ENCODE measurements around the gene SVOPL. TPM values are rescaled to one million over a fixed set of nuclear protein-coding genes. Genes with fewer than 3 reads are reported as not detected.

Gene SVOPL
- total RNA-seq, 1 experiment from 2014 or later: 1.1 TPM

GRCh38 chr7:138739859-138740258 lies 38.7 kb upstream of the SVOPL start:
- Histone ChIP-seq H2AK5ac (ENCODE audit: insufficient read length, low read length) (no peak overlapping the region), H4K5ac (ENCODE audit: insufficient read length, low read depth, low read length) (no peak overlapping the region), H4K20me1 (ENCODE audit: control insufficient read depth, insufficient read depth, insufficient read length) (no peaks in the 10 kb centered on the region), H3K18ac (ENCODE audit: insufficient read length, low read depth, low read length) (no peak overlapping the region), H3K27me3 (ENCODE audit: insufficient read depth, low read length) (no peaks in the 10 kb centered on the region), H2AFZ (ENCODE audit: low read length) (no peak overlapping the region), H2BK15ac (ENCODE audit: low read depth, low read length) (no peak overlapping the region), H3K9me3 (ENCODE audit: control insufficient read depth, low read depth, low read length) (no peaks in the 10 kb centered on the region), H4K91ac (ENCODE audit: insufficient read length, low read depth, low read length) (no peak overlapping the region), H3K23ac (ENCODE audit: insufficient read length, low read depth, low read length) (no peak overlapping the region), H3K27ac (ENCODE audit: insufficient read length, low read depth, low read length) (no peak overlapping the region), H3T11ph (ENCODE audit: low read length) (no peak overlapping the region), H2BK5ac (ENCODE audit: insufficient read length, low read length) (no peak overlapping the region), H3K79me1 (ENCODE audit: insufficient read depth, low read depth, low read length, poor library complexity, severe bottlenecking) (no peaks in the 10 kb centered on the region), H3K14ac (ENCODE audit: insufficient read depth, low read length) (no peak overlapping the region), H3K79me2 (ENCODE audit: insufficient read depth, low read length) (no peaks in the 10 kb centered on the region), H3K4ac (ENCODE audit: low read depth, low read length) (no peak overlapping the region), H2BK20ac (ENCODE audit: low read depth, low read length, poor library complexity, severe bottlenecking) (no peak overlapping the region), H3K23me2 (ENCODE audit: insufficient read length, low read depth, low read length, poor library complexity, severe bottlenecking) (no peaks in the 10 kb centered on the region), H3K4me1 (ENCODE audit: insufficient read depth, low read length) (0 out of 2 replicates have a peak, but pooled peaks cover under 1% of the 10 kb centered on the region), H3K56ac (ENCODE audit: insufficient read length, low read depth, low read length) (no peak overlapping the region), H3K4me2 (ENCODE audit: insufficient read depth, insufficient read length, low read length) (no peak overlapping the region), H3K9ac (ENCODE audit: extremely low read depth, insufficient read length, low read length) (no peak overlapping the region), H2BK12ac (ENCODE audit: insufficient read length, low read depth, low read length) (no peak overlapping the region), H2BK120ac (ENCODE audit: low read depth, low read length, poor library complexity, severe bottlenecking) (no peak overlapping the region), H4K8ac (replicated peaks; ENCODE audit: insufficient read length, low read depth, low read length) (no peak overlapping the region)
- no peak overlapping the region for H3K4me3 Mint-ChIP-seq
- 0 out of 5 replicates have a peak, but pooled peaks cover 0 to 2% of the 10 kb centered on the region in 2 experiments for H3K9me3 Mint-ChIP-seq
- no peaks in the 10 kb centered on the region for H3K27me3 Mint-ChIP-seq (ENCODE audit: low read depth)
- no CpG with 5 or more reads among the region's 1 CpG for WGBS (ENCODE audit: extremely low coverage, insufficient read length, low lambda C conversion rate)
- H3K4me1 Mint-ChIP-seq: peaks cover 20% of the 10 kb centered on the region in 2 experiments
- no peak for DNase-seq
- H3K36me3 Mint-ChIP-seq (ENCODE audit: insufficient read depth in 1 of 3, low read depth in 3 of 3): peaks cover 0 to 4% (median 0%) of the 10 kb centered on the region in 3 experiments; a peak in 4 of 7 replicates
- TF ChIP-seq CTCF (conservative IDR thresholded peaks at IDR 0.05): no peak
- no peak overlapping the region for H3K27ac Mint-ChIP-seq
